GM19023 (cell line): ENCODE measurements around the gene SIK3.

ENCODE experiments used
- ATAC-seq: cut with Tn5 transposase; IDR thresholded peaks from one replicate; pipeline ENCODE4 v1.9.1; 2021; ENCODE audit warnings: mild to moderate bottlenecking, moderate library complexity; ENCODE audit not compliant: unreplicated experiment

SIK3 gene

GRCh38 chr11:117011541-117011898 lies 86.7 kb downstream of the SIK3 start:
- no peak for ATAC-seq

- ATAC-seq = no peak
Observed at GRCh38 chr11:117010808-117011540, 87.3 kb downstream of the SIK3 start.

GRCh38 chr11:117009905-117010605 lies 88.2 kb downstream of the SIK3 start:
- ATAC-seq = no peak

GRCh38 chr11:117005758-117006157 lies 92.5 kb downstream of the SIK3 start:
- no peak for ATAC-seq

GRCh38 chr11:117002639-117003299 lies 95.5 kb downstream of the SIK3 start:
- no peak for ATAC-seq

- ATAC-seq = no peak
Observed at GRCh38 chr11:117000014-117000737, 98.1 kb downstream of the SIK3 start.

GRCh38 chr11:116997071-116997470 lies 101.2 kb downstream of the SIK3 start:
- no peak for ATAC-seq

- ATAC-seq = no peak
Observed at GRCh38 chr11:116994195-116994594, 104.0 kb downstream of the SIK3 start.

GRCh38 chr11:116993599-116993998 lies 104.6 kb downstream of the SIK3 start:
- ATAC-seq = no peak

- no peak for ATAC-seq
Observed at GRCh38 chr11:116991491-116991890, 106.7 kb downstream of the SIK3 start.

GRCh38 chr11:116990811-116991210 lies 107.4 kb downstream of the SIK3 start:
- no peak for ATAC-seq

GRCh38 chr11:116990061-116990473 lies 108.2 kb downstream of the SIK3 start:
- no peak for ATAC-seq

- no peak for ATAC-seq
Observed at GRCh38 chr11:116989184-116989583, 109.0 kb downstream of the SIK3 start.

- no peak for ATAC-seq
Observed at GRCh38 chr11:116986521-116987105, 111.6 kb downstream of the SIK3 start.

- ATAC-seq = no peak
Observed at GRCh38 chr11:116984589-116984988, 113.6 kb downstream of the SIK3 start.

- ATAC-seq = no peak
Observed at GRCh38 chr11:116984186-116984585, 114.0 kb downstream of the SIK3 start.

- ATAC-seq = no peak
Observed at GRCh38 chr11:116981266-116981885, 116.9 kb downstream of the SIK3 start.

GRCh38 chr11:116980136-116980793 lies 118.0 kb downstream of the SIK3 start:
- ATAC-seq = peak; percentile 94

GRCh38 chr11:116976941-116977570 lies 121.2 kb downstream of the SIK3 start:
- ATAC-seq = no peak
